Inflammatory macrophage treated with lipopolysaccharide for 4 hours (primary cell): ENCODE results near the gene RNU1-3.
"Not testable (repeated sequence)": the region's sequence is repeated elsewhere in the genome, so short reads cannot be mapped to it uniquely, and the experiment has no call there.

Experiments used
- DNase-seq: peaks from one replicate; pipeline ENCODE4 v3.0.0-alpha.2; 2020

The RNU1-3 gene

GRCh38 chr1:16693449-16694307, 26.9 kb upstream of the RNU1-3 start:
- DNase-seq, result not testable (repeated sequence)

DNA sequence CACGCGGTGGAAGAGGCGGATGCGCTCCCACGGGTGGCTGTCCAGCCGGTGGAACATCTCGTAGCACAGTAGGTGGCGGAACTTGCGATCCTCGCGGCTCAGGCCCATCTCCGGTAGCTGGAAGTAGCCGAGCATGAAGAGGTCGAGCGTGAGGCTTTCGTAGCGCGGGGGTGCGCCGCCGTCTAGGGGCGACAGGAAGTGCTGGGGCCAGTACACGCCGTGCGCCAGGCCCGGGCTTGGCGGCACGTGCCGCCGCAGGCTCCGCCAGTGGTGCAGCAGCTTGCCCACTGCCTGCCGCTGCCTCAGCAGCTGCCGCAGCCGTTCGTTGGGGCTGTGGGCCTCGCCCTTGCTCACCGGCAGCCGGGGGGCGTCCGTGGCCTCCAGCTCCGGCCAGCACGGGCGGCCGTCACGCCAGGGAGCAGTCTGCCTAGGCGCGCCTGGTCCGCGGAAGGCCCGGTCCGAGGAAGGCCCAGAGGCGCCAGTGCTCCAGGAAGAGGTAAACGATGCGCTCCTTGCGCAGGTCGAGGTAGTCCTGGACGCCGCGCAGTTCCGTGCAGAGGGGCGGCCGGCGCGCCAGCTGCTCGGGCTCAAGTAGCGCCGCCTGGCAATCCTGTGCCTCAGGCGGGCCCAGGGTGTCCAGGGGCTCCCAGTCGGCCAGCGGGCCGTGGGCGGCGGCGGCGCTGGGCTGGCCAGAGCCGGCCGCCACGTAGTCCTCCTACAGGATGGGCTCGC, 26.1 kb upstream of the RNU1-3 start:
- DNase-seq, result not testable (repeated sequence)

- not testable (repeated sequence) for DNase-seq
These were observed 25.5 kb upstream of the RNU1-3 start for GRCh38 chr1:16692283-16692682.

DNA sequence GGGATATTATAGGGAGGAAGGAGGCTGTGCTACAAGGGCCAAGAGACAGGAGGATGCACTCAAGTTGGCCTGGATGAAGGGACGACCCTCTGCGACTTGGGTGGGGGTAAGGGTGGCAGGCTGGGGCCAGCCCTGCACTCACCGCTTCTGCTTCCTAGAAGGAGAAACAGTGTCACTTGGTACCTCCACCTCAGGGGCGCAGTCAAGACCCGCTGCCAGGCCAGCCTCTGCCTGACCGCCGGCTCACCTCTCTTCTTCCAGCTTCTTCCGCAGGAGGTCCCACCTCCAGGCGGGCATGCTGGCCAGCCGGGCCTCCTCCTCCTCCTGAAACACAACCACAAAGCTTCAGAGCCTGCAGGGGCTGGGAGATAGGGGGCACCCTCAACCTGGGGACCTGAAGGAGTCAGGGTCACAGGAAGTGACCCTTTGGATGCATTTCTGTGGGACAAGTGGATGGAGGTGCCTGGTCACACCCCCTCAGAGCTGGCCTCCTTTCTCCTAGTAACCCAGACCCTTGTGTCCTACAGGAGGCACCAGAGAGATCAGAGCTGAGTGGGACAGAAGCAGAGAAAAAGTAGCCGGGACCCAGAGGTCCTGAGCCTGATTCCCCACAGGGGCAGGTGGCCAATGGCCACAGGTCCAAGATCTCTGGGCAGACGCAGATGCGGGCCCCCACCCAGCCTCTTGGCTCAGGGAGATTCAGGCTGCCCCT, 24.4 kb upstream of the RNU1-3 start:
- not testable (repeated sequence) for DNase-seq

DNA sequence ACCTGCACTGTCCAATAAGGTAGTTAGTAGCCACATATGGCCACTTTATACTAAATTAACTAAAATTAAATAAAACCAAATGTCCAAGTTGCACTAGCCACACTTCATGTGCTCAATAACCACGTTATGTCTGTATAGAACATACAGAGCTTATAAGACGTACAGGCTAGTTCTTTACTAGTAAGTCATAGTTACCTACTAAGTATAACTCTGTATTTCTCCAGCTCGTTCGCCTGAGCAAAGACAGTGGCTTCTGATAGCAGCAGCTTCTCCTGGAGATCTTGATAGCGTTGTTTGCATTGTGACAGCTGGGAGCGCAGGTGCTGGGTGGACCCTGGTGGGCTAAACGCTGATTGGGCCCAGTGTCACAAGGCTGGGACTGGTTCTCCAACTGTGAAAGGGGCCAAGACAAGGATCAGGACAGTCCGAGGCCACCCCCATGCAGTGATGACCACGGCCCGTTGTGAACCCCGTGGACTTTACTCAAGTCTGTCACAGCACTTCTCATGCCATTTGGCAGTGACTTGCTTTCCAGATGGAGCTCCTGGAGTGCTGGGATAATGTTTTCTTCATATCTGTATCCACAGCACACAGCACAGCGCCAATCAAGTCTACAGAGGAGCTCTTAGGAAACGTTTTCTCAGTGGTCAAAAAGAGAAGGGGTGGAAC, 20.5 kb upstream of the RNU1-3 start:
- DNase-seq, result not testable (repeated sequence)

GRCh38 chr1:16685445-16686371, 19.0 kb upstream of the RNU1-3 start:
- DNase-seq, result not testable (repeated sequence)

- not testable (repeated sequence) for DNase-seq
These were observed 18.1 kb upstream of the RNU1-3 start for GRCh38 chr1:16684738-16685337.

- peak; percentile 75 for DNase-seq
These were observed 17.4 kb upstream of the RNU1-3 start for GRCh38 chr1:16684152-16684551.

- not testable (repeated sequence) for DNase-seq
These were observed 16.1 kb upstream of the RNU1-3 start for GRCh38 chr1:16682803-16683202.

DNA sequence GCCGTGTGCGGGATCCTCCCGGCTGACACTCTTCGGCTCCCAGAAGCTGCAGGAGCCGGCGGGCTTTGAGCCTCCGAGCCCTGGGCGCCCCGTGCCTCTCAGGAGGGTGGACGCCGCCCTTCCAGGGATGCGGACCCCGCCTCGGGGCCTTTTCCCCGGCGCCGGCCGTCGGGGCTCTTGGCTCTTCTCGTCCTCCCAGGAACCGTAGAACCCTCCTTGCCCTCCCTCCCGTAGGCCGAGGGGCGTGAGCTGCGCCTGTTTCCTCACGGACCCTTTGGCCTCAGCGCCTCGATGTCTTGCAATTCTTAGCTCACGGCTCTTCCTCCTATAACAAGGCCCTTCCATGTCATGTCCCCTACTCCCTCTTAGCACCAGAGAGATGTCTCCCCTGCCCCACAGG, 13.6 kb upstream of the RNU1-3 start:
- not testable (repeated sequence) for DNase-seq

DNA sequence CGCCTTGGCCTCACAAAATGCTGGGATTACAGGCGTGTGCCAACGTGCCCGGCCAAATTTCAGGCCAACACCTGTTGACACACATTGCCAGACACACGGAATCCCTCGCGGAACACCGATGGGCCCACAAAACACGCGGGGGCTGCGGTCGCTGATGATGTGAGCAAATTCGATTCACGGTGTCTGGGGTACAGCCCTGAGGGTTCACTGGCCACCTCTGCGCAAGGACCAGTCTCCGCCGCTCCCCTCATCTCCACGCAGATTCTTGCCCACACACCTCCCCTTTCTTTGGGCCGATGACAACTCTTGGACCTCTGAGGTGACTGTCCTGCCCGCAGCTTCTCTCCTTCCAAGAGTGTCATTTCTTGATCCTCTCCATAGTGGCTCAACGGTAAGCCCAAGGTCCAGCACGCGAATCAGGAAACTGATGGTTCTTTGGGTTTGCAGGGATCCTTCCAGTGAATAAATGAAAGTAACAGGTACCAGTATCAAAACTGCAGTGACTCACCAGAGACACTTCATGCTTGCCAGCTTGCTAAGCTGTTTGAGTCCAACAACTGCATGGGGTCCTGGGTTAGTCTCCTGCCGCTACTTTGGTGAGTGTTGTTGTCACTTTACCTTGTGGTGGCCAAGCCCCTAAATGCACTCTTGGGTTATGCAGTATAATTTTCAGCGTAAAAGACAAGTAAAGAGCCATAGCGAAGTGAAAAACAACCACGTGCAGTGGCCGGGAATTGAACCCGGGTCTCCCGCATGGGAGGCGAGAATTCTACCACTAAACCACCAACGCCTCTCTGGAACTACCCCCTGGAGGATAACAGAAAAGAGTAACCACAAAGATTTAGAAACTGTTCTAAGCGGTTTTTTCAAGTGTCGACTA, 11.0 kb upstream of the RNU1-3 start:
- peak; percentile 75 for DNase-seq

DNA sequence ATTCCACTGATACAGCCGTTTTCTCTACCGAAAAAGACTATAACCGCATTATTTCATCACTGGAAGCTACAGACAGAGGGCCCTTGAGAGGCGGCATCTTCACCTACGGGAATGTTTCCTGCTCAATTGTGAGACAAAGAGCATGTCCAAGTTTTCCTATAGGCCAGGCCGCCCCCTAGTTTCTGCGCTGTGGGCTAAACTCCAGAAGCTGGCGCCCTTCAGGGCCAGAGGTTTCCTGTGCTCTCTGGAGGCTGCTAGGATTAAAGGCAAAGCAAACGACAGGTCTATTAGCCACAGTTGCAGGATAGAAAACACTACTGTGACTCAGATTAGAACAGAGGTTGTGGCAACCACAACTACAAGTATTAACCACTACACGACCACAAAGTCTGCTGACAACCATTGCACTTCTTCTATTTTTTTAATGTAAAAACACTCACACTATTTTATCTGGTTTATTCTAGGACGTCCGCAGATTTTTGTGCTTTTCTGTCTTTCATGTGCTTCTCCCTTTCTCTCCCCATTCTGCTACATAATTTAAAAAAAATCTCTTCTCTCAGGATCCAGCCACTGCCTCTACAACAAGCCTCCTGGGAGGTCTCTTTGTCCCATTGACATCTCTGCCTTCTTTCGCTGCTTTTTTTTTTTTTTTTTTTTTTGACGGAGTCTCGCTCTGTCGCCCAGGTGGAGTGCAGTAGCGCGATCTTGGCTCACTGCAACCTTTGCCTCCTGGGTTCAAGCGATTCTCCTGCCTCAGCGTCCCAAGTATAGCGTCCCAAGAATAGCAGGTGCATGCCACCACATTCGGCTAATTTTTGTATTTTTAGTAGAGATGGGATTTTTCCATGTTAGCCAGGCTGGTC, 10.1 kb upstream of the RNU1-3 start:
- peak; percentile 26 for DNase-seq

- DNase-seq, result not testable (repeated sequence)
These were observed 8.4 kb upstream of the RNU1-3 start for GRCh38 chr1:16675118-16675510.

DNA sequence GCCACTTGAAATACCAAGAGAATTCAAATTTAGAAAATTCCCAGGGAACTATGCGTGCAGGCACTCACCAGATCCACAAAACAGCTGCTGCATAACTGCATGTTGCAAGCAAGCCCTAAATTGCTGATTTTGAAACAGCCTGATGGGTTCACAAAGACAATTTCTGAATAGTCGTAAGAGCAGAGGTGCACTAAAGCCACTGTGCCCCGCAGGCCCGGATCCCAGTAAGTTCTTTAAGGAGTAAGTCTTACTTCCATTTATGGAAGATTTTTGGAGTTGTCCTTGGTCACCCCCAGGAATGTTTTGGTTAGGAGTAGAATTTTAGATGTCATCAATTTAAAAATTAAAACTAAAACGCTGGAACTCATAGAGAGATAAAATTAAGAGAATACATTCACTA, 7.2 kb upstream of the RNU1-3 start:
- not testable (repeated sequence) for DNase-seq

GRCh38 chr1:16665836-16666235, 912 bp downstream of the RNU1-3 start:
- DNase-seq, result not testable (repeated sequence)

GRCh38 chr1:16658234-16658633, 8.5 kb downstream of the RNU1-3 start:
- DNase-seq, result not testable (repeated sequence)

DNA sequence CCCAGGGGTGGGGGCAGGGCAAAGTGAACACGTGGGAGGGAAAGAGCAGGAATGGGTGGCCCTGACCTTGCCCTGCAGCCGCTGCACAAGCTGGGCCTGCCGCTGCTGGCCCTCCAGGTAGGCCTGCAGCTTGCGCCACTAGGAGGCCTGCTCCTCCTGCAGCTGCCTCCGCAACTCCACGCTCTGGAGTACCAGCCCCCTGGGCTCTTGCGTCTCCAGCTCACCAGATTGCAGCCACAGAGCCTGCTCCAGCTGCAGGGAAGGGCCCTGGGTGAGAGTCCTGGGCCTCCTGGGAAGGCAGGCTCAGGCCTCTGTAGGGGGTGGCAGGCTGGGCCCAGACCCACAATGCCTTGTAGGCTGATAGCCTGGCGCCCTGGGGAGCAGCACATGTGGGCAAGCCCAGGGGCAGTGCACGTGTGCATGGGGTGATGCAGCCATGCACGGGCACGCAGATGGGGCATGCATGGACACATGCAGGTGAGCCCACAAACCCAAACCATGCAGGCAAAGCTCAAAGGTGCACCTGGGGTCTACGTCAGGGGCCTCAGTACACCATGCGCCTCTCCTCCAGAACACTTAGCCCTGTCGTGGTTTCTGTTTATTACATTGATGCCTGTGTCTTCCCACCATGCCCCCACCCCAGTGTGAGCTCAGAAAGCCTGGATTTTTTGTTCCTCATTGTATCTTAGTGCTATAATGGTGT, 9.6 kb downstream of the RNU1-3 start:
- not testable (repeated sequence) for DNase-seq

DNA sequence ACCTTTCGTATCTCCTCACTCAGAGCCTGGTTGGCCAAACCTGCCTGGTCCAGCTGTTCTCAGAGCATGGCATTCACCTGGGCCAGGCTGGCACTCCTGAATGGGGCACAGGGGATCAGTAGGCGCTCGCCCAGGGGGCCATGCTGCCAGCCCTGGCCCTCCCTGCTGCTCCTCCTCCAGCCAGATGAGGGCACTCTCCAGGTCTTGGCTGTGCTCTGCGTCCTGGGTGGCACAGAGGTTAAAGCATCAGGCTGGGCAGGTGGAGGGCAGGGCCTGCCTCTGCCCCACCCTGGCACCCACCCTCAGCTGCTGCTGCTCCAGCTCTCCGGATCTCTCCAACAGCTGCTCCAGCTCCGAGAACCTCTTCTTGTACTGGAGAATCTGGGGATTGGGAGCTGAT, 10.2 kb downstream of the RNU1-3 start:
- not testable (repeated sequence) for DNase-seq
